Measurements from ENCODE around the gene DGCR8.

Gene DGCR8

DNA sequence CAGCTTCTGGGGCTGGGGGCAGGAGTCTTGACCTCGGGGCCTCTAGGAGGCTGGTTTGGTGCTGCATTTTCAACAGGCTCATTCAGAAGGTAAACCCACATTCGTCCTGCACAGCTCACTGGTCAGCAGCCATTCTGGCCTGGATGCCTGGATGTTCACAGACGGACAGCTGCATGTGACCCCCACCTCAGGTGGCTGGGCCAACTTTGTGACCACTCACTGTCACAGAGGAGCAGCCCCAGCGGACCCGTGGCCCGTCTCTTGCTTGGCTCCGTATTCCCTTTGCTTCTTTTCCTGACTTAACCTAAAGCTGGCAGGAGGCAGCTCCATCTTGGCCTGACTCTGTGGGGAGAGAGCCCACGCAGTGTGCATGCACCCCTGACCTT lies 8.2 kb downstream of the DGCR8 start:
- TF ChIP-seq, protein P1, sequence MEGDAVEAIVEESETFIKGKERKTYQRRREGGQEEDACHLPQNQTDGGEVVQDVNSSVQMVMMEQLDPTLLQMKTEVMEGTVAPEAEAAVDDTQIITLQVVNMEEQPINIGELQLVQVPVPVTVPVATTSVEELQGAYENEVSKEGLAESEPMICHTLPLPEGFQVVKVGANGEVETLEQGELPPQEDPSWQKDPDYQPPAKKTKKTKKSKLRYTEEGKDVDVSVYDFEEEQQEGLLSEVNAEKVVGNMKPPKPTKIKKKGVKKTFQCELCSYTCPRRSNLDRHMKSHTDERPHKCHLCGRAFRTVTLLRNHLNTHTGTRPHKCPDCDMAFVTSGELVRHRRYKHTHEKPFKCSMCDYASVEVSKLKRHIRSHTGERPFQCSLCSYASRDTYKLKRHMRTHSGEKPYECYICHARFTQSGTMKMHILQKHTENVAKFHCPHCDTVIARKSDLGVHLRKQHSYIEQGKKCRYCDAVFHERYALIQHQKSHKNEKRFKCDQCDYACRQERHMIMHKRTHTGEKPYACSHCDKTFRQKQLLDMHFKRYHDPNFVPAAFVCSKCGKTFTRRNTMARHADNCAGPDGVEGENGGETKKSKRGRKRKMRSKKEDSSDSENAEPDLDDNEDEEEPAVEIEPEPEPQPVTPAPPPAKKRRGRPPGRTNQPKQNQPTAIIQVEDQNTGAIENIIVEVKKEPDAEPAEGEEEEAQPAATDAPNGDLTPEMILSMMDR (conservative IDR thresholded peaks at IDR 0.05; ENCODE audit: low read length) = no peak
- no peak overlapping the region for H3K4me3 ChIP-seq (ENCODE audit: low read length)
- DNase-seq (ENCODE audit: low read depth) = no peak

DNA sequence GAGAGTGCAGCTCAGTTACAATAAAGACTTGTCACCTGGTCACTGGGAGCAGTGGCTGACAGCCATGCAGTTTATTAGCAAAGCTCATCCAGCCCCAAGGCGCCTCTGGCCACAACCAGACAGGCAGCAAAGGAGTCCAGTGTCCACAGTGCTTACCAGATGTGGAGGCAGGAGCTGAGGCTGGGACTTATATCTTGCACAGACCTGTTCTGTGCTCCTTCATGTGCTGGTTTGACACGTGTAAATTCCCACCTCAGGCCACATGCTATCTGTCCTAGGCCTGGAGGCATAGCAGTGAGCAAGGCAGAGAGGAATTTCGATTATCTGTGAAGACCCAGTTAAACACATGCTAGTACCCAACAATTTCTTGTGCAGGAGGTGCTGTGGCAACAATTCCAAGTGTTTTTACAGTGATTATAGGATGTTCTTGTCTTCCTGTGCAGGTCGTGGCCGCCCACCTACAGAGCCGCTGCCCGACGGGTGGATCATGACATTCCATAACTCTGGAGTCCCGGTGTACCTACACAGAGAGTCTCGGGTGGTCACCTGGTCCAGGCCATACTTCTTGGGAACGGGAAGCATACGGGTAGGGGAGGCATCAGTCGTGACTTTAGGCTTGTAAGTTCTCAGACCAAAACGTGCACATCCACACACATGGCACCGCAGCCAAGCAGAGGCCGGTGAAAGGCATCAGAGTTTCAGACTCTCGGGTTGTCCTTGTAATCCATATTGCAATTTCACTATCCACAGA lies 9.4 kb downstream of the DGCR8 start:
- no peak for DNase-seq (ENCODE audit: low read depth)
- TF ChIP-seq, protein P1 (conservative IDR thresholded peaks at IDR 0.05; ENCODE audit: low read length) = no peak
- no peak overlapping the region for H3K4me3 ChIP-seq (ENCODE audit: low read length)

DNA sequence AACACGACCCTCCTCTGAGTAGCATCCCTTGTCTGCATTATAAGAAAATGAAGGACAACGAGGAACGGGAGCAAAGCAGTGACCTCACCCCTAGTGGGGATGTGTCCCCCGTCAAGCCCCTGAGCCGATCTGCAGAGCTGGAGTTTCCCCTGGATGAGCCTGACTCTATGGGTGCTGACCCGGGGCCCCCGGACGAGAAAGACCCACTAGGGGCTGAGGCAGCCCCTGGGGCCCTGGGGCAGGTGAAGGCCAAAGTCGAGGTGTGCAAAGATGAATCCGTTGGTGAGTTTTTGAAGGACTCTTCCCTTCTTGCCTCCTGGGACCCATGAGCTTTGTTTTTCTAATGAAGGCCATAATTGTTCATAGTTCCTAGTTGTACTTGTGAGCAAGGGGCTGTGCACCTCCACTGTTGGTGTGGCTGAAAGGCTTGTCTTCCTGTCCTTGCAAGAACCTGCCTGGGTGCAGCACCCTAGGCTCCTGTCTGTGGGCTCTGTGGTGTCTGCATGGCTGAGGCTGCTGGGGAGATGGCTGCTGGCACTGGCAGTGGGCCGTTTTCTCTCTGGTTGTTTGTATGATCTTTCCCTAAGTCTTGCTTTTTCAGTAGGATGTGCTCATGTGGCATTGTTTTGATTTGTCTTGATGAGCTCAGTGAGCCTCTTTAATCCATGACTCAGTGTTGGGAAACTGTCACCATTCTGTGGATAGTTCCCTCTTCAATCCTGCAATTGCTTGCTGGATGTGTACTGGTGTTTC lies 10.1 kb downstream of the DGCR8 start:
- DNase-seq (ENCODE audit: low read depth) = peak; percentile 52
- TF ChIP-seq, protein P1 (conservative IDR thresholded peaks at IDR 0.05; ENCODE audit: low read length) = no peak
- H3K4me3 ChIP-seq (ENCODE audit: low read length) = no peak overlapping the region

DNA sequence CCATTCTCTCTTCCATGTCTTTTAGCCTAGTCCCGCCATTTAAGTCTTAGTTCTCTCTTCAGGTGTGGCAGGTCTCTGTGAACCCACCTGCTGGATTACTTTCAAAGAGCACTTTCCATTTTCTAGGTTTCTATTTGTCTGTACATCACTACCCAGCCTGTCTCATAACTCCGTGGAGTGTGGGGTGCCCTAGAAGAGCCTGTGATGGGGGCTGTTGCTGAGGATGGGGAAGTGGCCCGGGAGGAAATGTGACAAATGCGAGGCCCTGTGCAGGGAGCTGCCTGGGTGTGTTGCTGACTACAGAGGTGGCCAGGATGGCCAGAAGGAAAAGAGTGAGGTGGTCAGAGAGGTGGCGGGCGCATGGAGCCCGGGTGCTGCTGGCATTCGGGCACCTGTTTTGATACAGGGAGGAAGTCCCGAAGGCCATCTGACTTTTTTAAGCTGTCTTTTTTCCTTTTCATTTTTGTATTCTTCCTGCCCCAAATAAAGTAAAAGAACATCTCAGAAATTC lies 10.7 kb downstream of the DGCR8 start:
- TF ChIP-seq, protein P1 (conservative IDR thresholded peaks at IDR 0.05; ENCODE audit: low read length) = no peak
- H3K4me3 ChIP-seq (ENCODE audit: low read length) = no peak overlapping the region
- no peak for DNase-seq (ENCODE audit: low read depth)

DNA sequence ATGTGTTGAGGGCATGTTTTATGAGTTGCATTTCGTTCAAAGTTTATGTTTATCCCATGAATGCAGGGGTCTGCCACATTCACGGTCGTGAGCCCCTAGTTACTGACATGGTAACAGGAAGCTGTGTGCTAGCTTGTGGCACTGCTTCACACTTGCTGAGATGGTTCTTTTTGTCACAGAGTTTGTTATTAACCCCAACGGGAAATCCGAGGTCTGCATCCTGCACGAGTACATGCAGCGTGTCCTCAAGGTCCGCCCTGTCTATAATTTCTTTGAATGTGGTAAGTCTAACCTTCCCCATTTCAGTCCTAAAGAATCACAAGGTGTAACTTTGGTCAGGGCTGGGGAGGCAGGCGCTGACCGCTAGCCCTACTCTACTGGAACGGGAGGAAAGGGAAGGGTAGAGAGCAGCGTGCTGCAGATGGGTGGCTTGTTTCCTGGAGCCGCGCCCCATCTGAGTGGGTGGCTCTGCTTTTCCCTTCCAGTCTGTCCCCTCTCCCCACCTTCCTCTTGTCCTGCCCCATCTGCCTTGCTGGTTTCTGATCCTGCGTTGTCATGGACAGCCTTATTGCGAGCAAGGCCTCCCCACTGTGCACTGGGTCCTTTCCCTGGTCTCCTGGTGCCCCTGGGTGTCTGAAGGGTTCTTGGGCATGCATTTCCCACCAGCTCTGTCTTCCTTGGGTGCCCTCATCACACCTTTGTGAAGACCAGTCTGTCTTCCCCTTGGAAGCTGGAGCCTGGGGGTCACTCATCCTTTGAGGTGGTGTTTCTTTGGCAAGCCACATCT lies 11.8 kb downstream of the DGCR8 start:
- DNase-seq (ENCODE audit: low read depth) = no peak
- TF ChIP-seq, protein P1 (conservative IDR thresholded peaks at IDR 0.05; ENCODE audit: low read length) = no peak
- no peak overlapping the region for H3K4me3 ChIP-seq (ENCODE audit: low read length)

DNA sequence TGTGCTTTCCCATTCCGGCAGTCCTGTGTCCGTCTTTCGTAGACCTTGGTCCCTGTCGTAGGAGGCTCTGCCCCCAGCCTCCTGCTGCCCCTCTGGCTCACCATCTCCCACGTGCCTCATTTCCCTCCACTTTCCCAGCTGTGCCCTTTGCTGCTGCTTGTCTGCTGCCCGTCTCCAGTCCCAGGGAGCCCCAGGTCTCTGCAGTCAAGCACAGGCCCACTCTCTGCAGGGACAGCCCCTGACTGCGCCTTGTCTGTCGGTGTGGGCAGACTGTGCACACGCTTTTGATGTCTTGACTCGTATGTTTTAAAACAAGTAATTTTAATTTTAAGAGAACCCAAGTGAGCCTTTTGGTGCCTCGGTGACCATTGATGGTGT lies 12.4 kb downstream of the DGCR8 start:
- TF ChIP-seq, protein P1 (conservative IDR thresholded peaks at IDR 0.05; ENCODE audit: low read length) = no peak

More for the DNA sequence above, 12.4 kb downstream of the DGCR8 start:
- no peak overlapping the region for H3K4me3 ChIP-seq (ENCODE audit: low read length)
- no peak for DNase-seq (ENCODE audit: low read depth)

Data from AG10803 (cell line).